A549 treated with RU486 at 1 μM for 4 hours (cell line): Measurements from ENCODE around the gene CRISP2. TPM values are rescaled to one million over a fixed set of nuclear protein-coding genes. Genes with fewer than 3 reads are reported as not detected.

Experiments
- total RNA-seq: library from RNA; stranded (reverse); fragments of 200-300 nt; extraction: Qiagen RNA extraction; gene quantifications from 5 replicates; pipeline ENCODE4 v1.2.3, GENCODE V29; 2022; ENCODE audit warnings: low read depth

The CRISP2 gene, protein sequence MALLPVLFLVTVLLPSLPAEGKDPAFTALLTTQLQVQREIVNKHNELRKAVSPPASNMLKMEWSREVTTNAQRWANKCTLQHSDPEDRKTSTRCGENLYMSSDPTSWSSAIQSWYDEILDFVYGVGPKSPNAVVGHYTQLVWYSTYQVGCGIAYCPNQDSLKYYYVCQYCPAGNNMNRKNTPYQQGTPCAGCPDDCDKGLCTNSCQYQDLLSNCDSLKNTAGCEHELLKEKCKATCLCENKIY
- not detected in 5 replicates for total RNA-seq

DNA sequence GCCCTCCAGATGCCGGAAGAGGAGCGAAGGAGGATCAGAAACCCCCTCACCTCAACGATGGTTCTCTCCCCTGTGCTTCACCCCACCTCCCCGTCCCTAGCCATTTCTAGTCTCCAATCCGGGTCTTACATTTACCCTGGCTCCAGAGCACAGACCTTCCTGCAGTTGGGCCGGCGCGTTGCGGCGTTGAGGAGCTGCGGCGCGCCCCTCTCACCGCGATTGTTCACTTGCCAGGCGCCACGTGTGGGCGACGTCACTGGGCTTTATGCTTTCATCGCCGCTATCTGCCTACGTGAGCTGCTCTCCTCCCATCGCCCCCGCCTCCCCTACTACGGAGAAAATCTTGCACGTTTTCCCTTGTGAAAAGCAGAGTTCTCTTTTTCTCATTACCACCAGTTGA is at the start of gene CRISP2:
Gene CRISP2 (minus strand): TSS at position 198 of the 400 bp plus-strand sequence. CDS start 4,347 bp downstream, outside the sequence.

DNA sequence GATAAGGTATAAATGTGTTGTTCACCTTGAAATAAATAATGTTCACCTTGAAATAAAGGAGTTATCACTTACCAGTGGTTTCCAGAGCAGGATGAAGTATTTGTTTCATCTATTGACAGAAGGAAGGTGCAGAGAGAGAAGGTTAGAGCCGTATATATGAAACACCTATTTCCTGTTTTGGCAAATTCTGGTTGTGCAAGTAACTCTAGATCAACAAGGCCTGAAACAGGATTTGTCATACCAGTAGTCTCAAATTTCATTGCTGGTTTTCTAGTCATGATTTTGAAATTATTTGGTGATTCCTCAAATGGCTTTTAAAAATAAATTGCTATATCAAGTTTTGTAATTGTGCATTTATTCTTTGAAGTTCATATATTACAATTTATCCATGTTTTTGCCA is 30.9 kb upstream of the CRISP2 start, which contains the start of gene CRISP3:
Gene CRISP3 (minus strand): TSS at position 130 of the 400 bp plus-strand sequence. CDS start 21 bp downstream, at position 109.

Other genes starting within 250 kb of the CRISP2 start
- gene GLYATL3, start 213.6 kb downstream of the CRISP2 start, total RNA-seq, result not detected in 5 replicates
- 20.9 to 24.6 TPM (median 22.9 TPM) in 5 replicates for gene C6orf141, start 162.9 kb downstream of the CRISP2 start, total RNA-seq
- 0.09 to 0.10 TPM in 2 of 5 replicates, not detected in the others for gene RHAG, start 76.7 kb downstream of the CRISP2 start, total RNA-seq
- gene CRISP3, start 30.8 kb upstream of the CRISP2 start, total RNA-seq, result 0.06 TPM in 1 of 5 replicates, not detected in the others
- not detected in 5 replicates for gene PGK2, start 73.7 kb upstream of the CRISP2 start, total RNA-seq
- not detected in 5 replicates for gene CRISP1, start 153.0 kb upstream of the CRISP2 start, total RNA-seq